Neuronal stem cell (in vitro differentiated cells): ENCODE measurements around the gene ANKRD65.

Source experiments
- DNase-seq: peaks from one replicate; pipeline ENCODE4 v3.0.0-alpha.2; 2013; ENCODE audit warnings: low spot score
- H2AFZ ChIP-seq: one replicate; pipeline ENCODE4 v1.6.1; 2013; ENCODE audit warnings: mild to moderate bottlenecking, low read length, inconsistent platforms
- H2AK5ac ChIP-seq: 2 replicates; pipeline ENCODE4 v1.6.1; 2013; ENCODE audit warnings: low read depth, mild to moderate bottlenecking, inconsistent platforms, low read length, moderate library complexity, mixed read lengths
- H2BK120ac ChIP-seq: 2 replicates; pipeline ENCODE4 v1.6.1; 2013; ENCODE audit warnings: low read depth, mild to moderate bottlenecking, inconsistent platforms, low read length, moderate library complexity, mixed read lengths
- H2BK12ac ChIP-seq: one replicate; pipeline ENCODE4 v1.6.1; 2013; ENCODE audit warnings: low read length, inconsistent platforms
- H2BK15ac ChIP-seq: 2 replicates; pipeline ENCODE4 v1.6.1; 2013; ENCODE audit warnings: mild to moderate bottlenecking, low read length, inconsistent platforms, mixed read lengths
- H2BK5ac ChIP-seq: one replicate; pipeline ENCODE4 v1.6.1; 2013; ENCODE audit warnings: inconsistent platforms, mild to moderate bottlenecking, low read length, moderate library complexity
- H3K14ac ChIP-seq: one replicate; pipeline ENCODE4 v1.6.1; 2013; ENCODE audit warnings: low read length, inconsistent platforms
- H3K18ac ChIP-seq: 2 replicates; pipeline ENCODE4 v1.6.1; 2013; ENCODE audit warnings: low read length, inconsistent platforms
- H3K23ac ChIP-seq: 2 replicates; pipeline ENCODE4 v1.6.1; 2013; ENCODE audit warnings: low read depth, mild to moderate bottlenecking, mixed read lengths, low read length, inconsistent platforms; ENCODE audit not compliant: poor library complexity
- H3K27ac ChIP-seq: replicated peaks from 3 replicates; pipeline ENCODE4 v1.5.1; 2013; ENCODE audit warnings: low read length, inconsistent platforms
- H3K27me3 ChIP-seq, 3 experiments: 2 replicates each; pipeline ENCODE4 v1.6.1; 2013; ENCODE audit warnings: low read length in 3 of 3, mild to moderate bottlenecking in 2 of 3, inconsistent platforms in 1 of 3, low read depth in 1 of 3, mixed read lengths in 1 of 3, moderate library complexity in 1 of 3; ENCODE audit not compliant: control insufficient read depth in 3 of 3, insufficient read depth in 3 of 3
- H3K36me3 ChIP-seq, 2 donors: replicated peaks in 1 of 2; 2 replicates each; pipeline ENCODE4 v1.6.1; 2013; ENCODE audit warnings: low read length in 2 of 2; ENCODE audit not compliant: control insufficient read depth in 2 of 2, insufficient read depth in 2 of 2
- H3K4ac ChIP-seq: 2 replicates; pipeline ENCODE4 v1.6.1; 2013; ENCODE audit warnings: inconsistent platforms, mild to moderate bottlenecking, low read length, moderate library complexity
- H3K4me1 ChIP-seq, 2 donors: 1 replicate in 1 of 2; 2 replicates in 1 of 2; pipeline ENCODE4 v1.6.1; 2013; ENCODE audit warnings: low read length in 2 of 2, low read depth in 1 of 2; ENCODE audit not compliant: control insufficient read depth in 2 of 2, insufficient read depth in 1 of 2
- H3K4me2 ChIP-seq: one replicate; pipeline ENCODE4 v1.6.1; 2013; ENCODE audit warnings: mild to moderate bottlenecking, low read length, inconsistent platforms; ENCODE audit not compliant: insufficient read depth, poor library complexity, severe bottlenecking
- H3K4me3 ChIP-seq, 2 donors: 2 replicates each; pipeline ENCODE4 v1.5.1; 2013; ENCODE audit warnings: low read length in 2 of 2, mild to moderate bottlenecking in 2 of 2, inconsistent platforms in 1 of 2, moderate library complexity in 1 of 2
- H3K79me1 ChIP-seq: one replicate; pipeline ENCODE4 v1.6.1; 2013; ENCODE audit warnings: low read depth, mild to moderate bottlenecking, inconsistent platforms, low read length, moderate library complexity
- H3K9ac ChIP-seq: one replicate; pipeline ENCODE4 v1.6.1; 2013; ENCODE audit warnings: mild to moderate bottlenecking, low read depth, low read length, inconsistent platforms; ENCODE audit not compliant: poor library complexity
- H3K9me3 ChIP-seq, 2 donors: replicated peaks in 1 of 2; 2 replicates each; pipeline versions ENCODE3 to v1.6.1; 2013; ENCODE audit warnings: low read length in 2 of 2, mild to moderate bottlenecking in 2 of 2, inconsistent platforms in 1 of 2, low read depth in 1 of 2, mixed read lengths in 1 of 2, moderate library complexity in 1 of 2; ENCODE audit not compliant: control insufficient read depth in 2 of 2, insufficient read depth in 1 of 2
- H4K8ac ChIP-seq: one replicate; pipeline ENCODE4 v1.6.1; 2013; ENCODE audit warnings: low read depth, mild to moderate bottlenecking, inconsistent platforms, low read length, moderate library complexity
- H4K91ac ChIP-seq: one replicate; pipeline ENCODE4 v1.6.1; 2013; ENCODE audit warnings: low read length, low read depth, mild to moderate bottlenecking, inconsistent platforms; ENCODE audit not compliant: poor library complexity
- WGBS, 2 donors: extraction: QIAGEN DNeasy Blood & Tissue Kit; methylation state at CpG; one replicate each; pipeline ENCODE4 v1.1.7; 2013; ENCODE audit warnings: missing lambda C conversion rate in 2 of 2, mixed read lengths in 1 of 2; ENCODE audit not compliant: insufficient read length in 2 of 2, insufficient replicate concordance in 1 of 2; ENCODE audit errors: extremely low coverage in 2 of 2; 5-methylcytosine and 5-hydroxymethylcytosine counted together

The ANKRD65 gene

GRCh38 chr1:1438531-1439381 lies 17.7 kb upstream of the ANKRD65 start:
- Histone ChIP-seq H3K36me3 (no peaks in the 10 kb centered on the region), H3K9me3 (no peaks in the 10 kb centered on the region), H4K91ac (no peak overlapping the region), H3K4ac (no peak overlapping the region), H3K23ac (no peak overlapping the region), H2BK15ac (no peak overlapping the region), H3K4me1 (peaks cover 23 to 45% of the 10 kb centered on the region in 2 donors), H2BK120ac (no peak overlapping the region), H2BK5ac (peak overlapping the region; percentile 90), H2AK5ac (peak overlapping the region; percentile 56), H3K27me3 (peaks cover 0 to 20% (median 5%) of the 10 kb centered on the region in 3 experiments), H3K14ac (no peak overlapping the region), H2BK12ac (no peak overlapping the region), H3K18ac (no peak overlapping the region), H2AFZ (peak overlapping the region; percentile 11), H3K4me3 (no peak overlapping the region), H4K8ac (no peak overlapping the region), H3K4me2 (no peak overlapping the region), H3K27ac (no peak overlapping the region), H3K9ac (no peak overlapping the region), H3K79me1 (peaks cover 4% of the 10 kb centered on the region)
- no peak for DNase-seq
- WGBS, 2 donors, result no CpG with 5 or more reads among the region's 45 CpGs

- no peaks in the 10 kb centered on the region for H3K36me3 ChIP-seq
- H2BK5ac ChIP-seq, result no peak overlapping the region
- no peak overlapping the region for H2BK120ac ChIP-seq
- no CpG with 5 or more reads among the region's 11 CpGs for WGBS, 2 donors
- peak overlapping the region; percentile 29 for H2AFZ ChIP-seq
- no peak overlapping the region for H4K8ac ChIP-seq
- no peak overlapping the region for H3K4ac ChIP-seq
- peak overlapping the region; percentile 100 for H2AK5ac ChIP-seq
- H3K4me2 ChIP-seq, result no peak overlapping the region
- H3K4me3 ChIP-seq, result no peak overlapping the region
- H3K18ac ChIP-seq, result no peak overlapping the region
- no peak for DNase-seq
- peak overlapping the region; percentile 75 for H2BK15ac ChIP-seq
- peaks cover 4% of the 10 kb centered on the region for H3K79me1 ChIP-seq
- H3K14ac ChIP-seq, result peak overlapping the region; percentile 38
- no peaks in the 10 kb centered on the region for H3K9me3 ChIP-seq
- no peak overlapping the region for H3K27ac ChIP-seq
- H3K23ac ChIP-seq, result no peak overlapping the region
- H4K91ac ChIP-seq, result no peak overlapping the region
- peaks cover 0 to 20% (median 5%) of the 10 kb centered on the region in 3 experiments for H3K27me3 ChIP-seq
- H3K4me1 ChIP-seq, result peaks cover 28 to 50% of the 10 kb centered on the region in 2 donors
- H3K9ac ChIP-seq, result no peak overlapping the region
- no peak overlapping the region for H2BK12ac ChIP-seq
These were observed 16.9 kb upstream of the ANKRD65 start for GRCh38 chr1:1437904-1438376.

GRCh38 chr1:1437033-1437903 lies 16.2 kb upstream of the ANKRD65 start:
- H3K14ac ChIP-seq, result peak overlapping the region; percentile 63
- H3K4me3 ChIP-seq, result no peak overlapping the region
- H2BK15ac ChIP-seq, result peak overlapping the region; percentile 75
- no peaks in the 10 kb centered on the region for H3K9me3 ChIP-seq
- H2BK12ac ChIP-seq, result peak overlapping the region; percentile 77
- H2AFZ ChIP-seq, result peak overlapping the region; percentile 29
- no peak overlapping the region for H3K4ac ChIP-seq
- peaks cover 0 to 20% (median 5%) of the 10 kb centered on the region in 3 experiments for H3K27me3 ChIP-seq
- H2BK120ac ChIP-seq, result no peak overlapping the region
- peak overlapping the region; percentile 30 for H2BK5ac ChIP-seq
- H3K4me2 ChIP-seq, result no peak overlapping the region
- peak overlapping the region; percentile 32 for H3K9ac ChIP-seq
- H4K91ac ChIP-seq, result no peak overlapping the region
- peaks cover 4% of the 10 kb centered on the region for H3K79me1 ChIP-seq
- H3K4me1 ChIP-seq, result peaks cover 34 to 56% of the 10 kb centered on the region in 2 donors
- no peak overlapping the region for H4K8ac ChIP-seq
- H3K36me3 ChIP-seq, result no peaks in the 10 kb centered on the region
- no peak overlapping the region for H3K23ac ChIP-seq
- H2AK5ac ChIP-seq, result peak overlapping the region; percentile 100
- WGBS, 2 donors, result no CpG with 5 or more reads among the region's 31 CpGs
- no peak for DNase-seq
- no peak overlapping the region for H3K18ac ChIP-seq
- no peak overlapping the region for H3K27ac ChIP-seq
